Measurements from ENCODE around the gene CPT1B. TPM values are rescaled to one million over a fixed set of nuclear protein-coding genes. Genes with fewer than 3 reads are reported as not detected.
"Not testable (repeated sequence)": the region's sequence is repeated elsewhere in the genome, so short reads cannot be mapped to it uniquely, and the experiment has no call there.

Gene CPT1B
- total RNA-seq, 1 donor from 2014 or later: 27.1 TPM

DNA sequence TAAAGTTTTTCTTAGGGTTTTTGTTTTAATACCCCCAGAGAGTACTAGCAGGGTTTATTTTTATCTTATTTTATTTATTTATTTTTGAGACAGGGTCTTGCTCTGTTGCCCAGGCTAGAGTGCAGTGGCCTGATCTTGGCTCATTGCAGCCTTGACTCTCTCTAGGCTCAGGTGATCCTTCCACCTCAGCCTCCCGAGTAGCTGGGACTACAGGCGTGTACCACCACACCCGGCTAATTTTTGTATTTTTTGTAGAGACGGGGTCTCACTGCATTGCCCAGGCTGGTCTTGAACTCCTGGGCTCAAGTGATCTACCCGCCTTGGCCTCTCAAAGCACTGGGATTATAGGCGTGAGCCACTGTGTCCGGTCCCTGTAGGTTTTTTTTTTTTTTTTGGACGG, 58.0 kb downstream of the CPT1B start:
- peaks cover 57 to 61% (median 60%) of the 10 kb centered on the region in 3 donors for H3K36me3 ChIP-seq (ENCODE audit: control insufficient read depth in 3 of 3, insufficient read depth in 3 of 3, low read length in 3 of 3)

GRCh38 chr22:50519151-50519550, 59.1 kb downstream of the CPT1B start:
- Histone ChIP-seq H3K4me3 (ENCODE audit: low read length in 3 of 3) (no peak overlapping the region), H3K9me3 (ENCODE audit: control insufficient read depth in 3 of 3, low read length in 3 of 3) (no peaks in the 10 kb centered on the region), H3K9ac (ENCODE audit: low read depth in 1 of 3, low read length in 3 of 3) (no peak overlapping the region), H3K36me3 (ENCODE audit: control insufficient read depth in 3 of 3, insufficient read depth in 3 of 3, low read length in 3 of 3) (peaks cover 60 to 66% (median 61%) of the 10 kb centered on the region in 3 donors), H3K4me1 (ENCODE audit: control insufficient read depth in 3 of 3, insufficient read depth in 3 of 3, low read length in 3 of 3) (peaks cover 2 to 4% (median 3%) of the 10 kb centered on the region in 3 donors), H3K27me3 (ENCODE audit: control insufficient read depth in 3 of 3, insufficient read depth in 3 of 3, low read length in 3 of 3) (no peaks in the 10 kb centered on the region), H3K27ac (ENCODE audit: low read depth, low read length) (no peak overlapping the region)

More for the DNA sequence above, 58.0 kb downstream of the CPT1B start:
- not testable (repeated sequence) for H3K27me3 ChIP-seq (ENCODE audit: control insufficient read depth in 3 of 3, insufficient read depth in 3 of 3, low read length in 3 of 3); H3K9me3 ChIP-seq (ENCODE audit: control insufficient read depth in 3 of 3, low read length in 3 of 3); H3K9ac ChIP-seq (ENCODE audit: low read depth in 1 of 3, low read length in 3 of 3); H3K4me3 ChIP-seq (ENCODE audit: low read length in 3 of 3); H3K27ac ChIP-seq (ENCODE audit: low read depth, low read length)
- H3K4me1 ChIP-seq (ENCODE audit: control insufficient read depth in 3 of 3, insufficient read depth in 3 of 3, low read length in 3 of 3): peaks cover 11 to 14% (median 13%) of the 10 kb centered on the region in 3 donors

Other genes starting within 250 kb of the CPT1B start
- 28.2 TPM for gene PPP6R2, start 235.1 kb downstream of the CPT1B start, total RNA-seq
- gene SBF1, start 103.4 kb downstream of the CPT1B start, total RNA-seq: 30.8 TPM
- under 0.01 TPM for gene ADM2, start 96.9 kb downstream of the CPT1B start, total RNA-seq
- gene MIOX, start 91.6 kb downstream of the CPT1B start, total RNA-seq: not detected
- gene LMF2, start 70.7 kb downstream of the CPT1B start, total RNA-seq: 12.5 TPM
- 34.4 TPM for gene NCAPH2, start 70.2 kb downstream of the CPT1B start, total RNA-seq
- gene SCO2, start 52.8 kb downstream of the CPT1B start, total RNA-seq: 0.52 TPM
- 8.9 TPM for gene TYMP, start 48.4 kb downstream of the CPT1B start, total RNA-seq
- not detected for gene KLHDC7B, start 32.5 kb downstream of the CPT1B start, total RNA-seq
- not detected for gene SYCE3, start 15.5 kb downstream of the CPT1B start, total RNA-seq
- 17.7 TPM for gene CHKB, start 4.4 kb upstream of the CPT1B start, total RNA-seq
- 0.52 TPM for gene MAPK8IP2, start 22.4 kb upstream of the CPT1B start, total RNA-seq
- gene ARSA, start 49.7 kb upstream of the CPT1B start, total RNA-seq: 5.2 TPM
- 4.2 TPM for gene SHANK3, start 94.4 kb upstream of the CPT1B start, total RNA-seq
- gene ACR, start 159.8 kb upstream of the CPT1B start, total RNA-seq: 0.52 TPM
- 3.7 TPM for gene RABL2B, start 205.2 kb upstream of the CPT1B start, total RNA-seq

Measured in skeletal muscle tissue (tissue), 4 donors.